ENCODE data around the gene PXMP4. TPM values are rescaled to one million over a fixed set of nuclear protein-coding genes. Genes with fewer than 3 reads are reported as not detected.

Gene PXMP4
- total and polyA plus RNA-seq, 8 donors: 11.6 to 47.5 (median 15.1) TPM

DNA sequence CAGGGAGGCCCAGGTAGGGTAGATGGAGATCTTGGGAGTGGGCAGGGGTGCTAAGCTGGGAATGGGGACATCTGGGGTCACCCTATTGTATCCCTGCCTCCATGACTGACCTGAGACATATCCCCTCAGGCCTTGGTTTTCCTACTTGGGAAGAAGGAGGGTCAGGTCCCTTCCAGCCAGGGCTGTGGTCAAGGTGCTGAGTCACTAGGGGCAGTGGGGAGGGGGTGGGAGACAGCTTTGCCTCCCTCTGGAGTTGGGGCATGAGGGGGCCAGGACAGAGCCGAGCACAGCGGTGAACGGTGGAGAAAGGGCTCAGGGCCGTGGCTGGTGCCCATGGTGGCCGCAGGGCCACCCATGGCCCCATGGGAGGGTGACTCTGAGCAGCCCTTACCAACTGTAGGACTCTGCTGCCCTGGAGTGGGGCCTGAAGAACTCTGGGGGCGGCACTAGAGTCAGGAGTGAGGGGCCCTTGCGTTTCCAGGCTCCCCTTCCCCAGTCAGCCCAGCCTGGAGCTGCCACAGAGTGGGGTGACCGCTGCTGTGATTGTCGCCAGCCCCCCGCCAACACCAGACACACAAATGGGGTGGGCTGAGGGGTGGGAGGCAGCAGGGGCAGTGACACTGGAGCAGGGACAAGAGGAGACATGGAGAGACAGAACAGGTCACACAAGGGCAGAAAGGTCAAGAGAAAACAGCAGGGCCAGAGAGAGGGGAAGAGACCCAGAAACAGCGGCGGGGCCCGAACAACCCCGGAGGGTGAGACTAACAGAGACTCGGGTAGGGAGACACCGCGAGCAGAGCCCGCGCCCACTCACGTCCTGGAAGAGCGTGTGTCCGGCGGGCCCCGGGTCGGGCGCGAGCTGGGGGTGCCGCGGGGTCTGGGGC lies 46.5 kb downstream of the PXMP4 start:
- intact Hi-C loops (cut with DNase I): no loop called here
- Histone ChIP-seq H3K4me1 (peaks cover 8 to 40% of the 10 kb centered on the region in 2 donors), H3K36me3 (peaks cover 0 to 11% of the 10 kb centered on the region in 2 donors), H3K4me3 (peak overlapping the region; percentile 57 to 62), H3K27ac (peak overlapping the region; percentile 72 to 88), H3K27me3 (no peaks in the 10 kb centered on the region), H3K9me3 (no peaks in the 10 kb centered on the region)
- TF ChIP-seq, protein P1, sequence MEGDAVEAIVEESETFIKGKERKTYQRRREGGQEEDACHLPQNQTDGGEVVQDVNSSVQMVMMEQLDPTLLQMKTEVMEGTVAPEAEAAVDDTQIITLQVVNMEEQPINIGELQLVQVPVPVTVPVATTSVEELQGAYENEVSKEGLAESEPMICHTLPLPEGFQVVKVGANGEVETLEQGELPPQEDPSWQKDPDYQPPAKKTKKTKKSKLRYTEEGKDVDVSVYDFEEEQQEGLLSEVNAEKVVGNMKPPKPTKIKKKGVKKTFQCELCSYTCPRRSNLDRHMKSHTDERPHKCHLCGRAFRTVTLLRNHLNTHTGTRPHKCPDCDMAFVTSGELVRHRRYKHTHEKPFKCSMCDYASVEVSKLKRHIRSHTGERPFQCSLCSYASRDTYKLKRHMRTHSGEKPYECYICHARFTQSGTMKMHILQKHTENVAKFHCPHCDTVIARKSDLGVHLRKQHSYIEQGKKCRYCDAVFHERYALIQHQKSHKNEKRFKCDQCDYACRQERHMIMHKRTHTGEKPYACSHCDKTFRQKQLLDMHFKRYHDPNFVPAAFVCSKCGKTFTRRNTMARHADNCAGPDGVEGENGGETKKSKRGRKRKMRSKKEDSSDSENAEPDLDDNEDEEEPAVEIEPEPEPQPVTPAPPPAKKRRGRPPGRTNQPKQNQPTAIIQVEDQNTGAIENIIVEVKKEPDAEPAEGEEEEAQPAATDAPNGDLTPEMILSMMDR (IDR thresholded peaks at IDR 0.05): no peak
- peak; percentile 3 for ATAC-seq
- DNase-seq: peak in 1 of 4 donors; percentile 63

DNA sequence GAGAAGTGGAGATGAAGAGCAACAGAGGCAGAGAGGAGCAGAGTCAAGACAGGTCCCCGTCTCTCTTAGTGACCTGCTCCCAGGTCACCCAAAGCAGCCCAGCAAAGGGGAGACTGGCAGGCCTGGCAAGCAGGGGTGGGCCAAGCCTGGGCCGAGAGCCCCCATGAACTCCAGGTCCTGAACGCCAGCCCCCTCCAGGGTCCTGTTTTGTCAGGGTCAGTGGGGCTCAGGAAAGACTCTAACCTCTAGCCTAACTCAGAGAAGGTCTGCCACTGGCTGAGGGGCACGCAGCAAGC lies 47.0 kb downstream of the PXMP4 start:
- H3K36me3 ChIP-seq: peaks cover 0 to 11% of the 10 kb centered on the region in 2 donors
- ATAC-seq: no peak
- TF ChIP-seq, protein P1 (IDR thresholded peaks at IDR 0.05): no peak
- H3K27ac ChIP-seq: no peak overlapping the region
- intact Hi-C loops (cut with DNase I): no loop called here
- H3K27me3 ChIP-seq: no peaks in the 10 kb centered on the region
- H3K9me3 ChIP-seq: no peaks in the 10 kb centered on the region
- H3K4me1 ChIP-seq: peaks cover 10 to 44% of the 10 kb centered on the region in 2 donors
- DNase-seq: peak in 1 of 4 donors; percentile 34
- peak overlapping the region; percentile 57 to 62 for H3K4me3 ChIP-seq

GRCh38 chr20:33672426-33673113 lies 47.5 kb downstream of the PXMP4 start:
- H3K27ac ChIP-seq: no peak overlapping the region
- no peak for ATAC-seq
- H3K36me3 ChIP-seq: peaks cover 0 to 11% of the 10 kb centered on the region in 2 donors
- H3K9me3 ChIP-seq: no peaks in the 10 kb centered on the region
- H3K27me3 ChIP-seq: no peaks in the 10 kb centered on the region
- peak overlapping the region; percentile 57 to 62 for H3K4me3 ChIP-seq
- DNase-seq: peak in 1 of 4 donors; percentile 29
- TF ChIP-seq, protein P1 (IDR thresholded peaks at IDR 0.05): no peak
- intact Hi-C loops (cut with DNase I): no loop called here
- peaks cover 14 to 49% of the 10 kb centered on the region in 2 donors for H3K4me1 ChIP-seq

GRCh38 chr20:33671573-33672288 lies 48.4 kb downstream of the PXMP4 start:
- Histone ChIP-seq H3K36me3 (peaks cover 0 to 11% of the 10 kb centered on the region in 2 donors), H3K27ac (no peak overlapping the region), H3K27me3 (no peaks in the 10 kb centered on the region), H3K4me3 (peak overlapping the region in 1 of 2 donors; percentile 62), H3K4me1 (peaks cover 15 to 54% of the 10 kb centered on the region in 2 donors), H3K9me3 (no peaks in the 10 kb centered on the region)
- DNase-seq: no peak
- ATAC-seq: no peak
- TF ChIP-seq, protein P1 (IDR thresholded peaks at IDR 0.05): no peak
- intact Hi-C loops (cut with DNase I): no loop called here

Data from left lung (tissue), 10 donors.